Measurements from ENCODE around the gene HOOK2. TPM values are rescaled to one million over a fixed set of nuclear protein-coding genes. Genes with fewer than 3 reads are reported as not detected.

The HOOK2 gene
- total RNA-seq, 1 donor from 2014 or later, result 13.3 TPM

DNA sequence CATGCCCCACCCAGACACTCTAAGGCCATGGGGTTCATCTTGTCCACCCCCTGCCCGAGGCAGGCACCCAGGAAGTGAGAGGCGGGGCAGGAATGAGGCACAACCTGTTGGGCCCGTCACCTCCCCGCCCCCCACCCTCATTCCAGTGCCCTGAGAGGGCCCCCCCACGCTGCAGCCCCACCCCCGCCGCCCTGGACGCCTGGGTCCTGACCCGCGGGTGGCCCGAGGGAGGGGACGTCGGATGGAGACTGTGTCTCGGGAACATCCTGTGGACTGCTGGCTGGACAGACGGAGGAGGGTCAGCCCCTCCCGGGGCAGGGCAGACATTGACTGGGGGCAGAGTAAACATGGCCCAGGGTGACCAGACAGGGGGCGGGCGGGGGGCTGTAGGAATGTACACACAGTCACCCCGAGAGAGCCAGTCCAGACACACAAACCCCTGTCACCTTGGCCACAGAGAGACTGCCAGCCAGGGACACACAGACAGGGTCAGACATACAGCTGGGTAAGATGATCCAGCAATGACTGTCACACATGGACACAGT lies 8.6 kb upstream of the HOOK2 start:
- no peak overlapping the region for H3K27ac Mint-ChIP-seq
- peaks cover 32% of the 10 kb centered on the region for H3K4me1 Mint-ChIP-seq (ENCODE audit: low read depth)
- peak overlapping the region; percentile 70 for H3K4me3 Mint-ChIP-seq
- no peak for DNase-seq (ENCODE audit: low spot score)
- H3K9me3 Mint-ChIP-seq, result no peaks in the 10 kb centered on the region
- intact Hi-C loops (cut with micrococcal nuclease), result loop anchor here (2.0 kb wide), 1 partner anchor 155 kb away; the partner anchor contains the start of gene CALR
- H3K27me3 Mint-ChIP-seq (ENCODE audit: insufficient read depth), result no peaks in the 10 kb centered on the region
- no peaks in the 10 kb centered on the region for H3K36me3 Mint-ChIP-seq (ENCODE audit: low read depth)

DNA sequence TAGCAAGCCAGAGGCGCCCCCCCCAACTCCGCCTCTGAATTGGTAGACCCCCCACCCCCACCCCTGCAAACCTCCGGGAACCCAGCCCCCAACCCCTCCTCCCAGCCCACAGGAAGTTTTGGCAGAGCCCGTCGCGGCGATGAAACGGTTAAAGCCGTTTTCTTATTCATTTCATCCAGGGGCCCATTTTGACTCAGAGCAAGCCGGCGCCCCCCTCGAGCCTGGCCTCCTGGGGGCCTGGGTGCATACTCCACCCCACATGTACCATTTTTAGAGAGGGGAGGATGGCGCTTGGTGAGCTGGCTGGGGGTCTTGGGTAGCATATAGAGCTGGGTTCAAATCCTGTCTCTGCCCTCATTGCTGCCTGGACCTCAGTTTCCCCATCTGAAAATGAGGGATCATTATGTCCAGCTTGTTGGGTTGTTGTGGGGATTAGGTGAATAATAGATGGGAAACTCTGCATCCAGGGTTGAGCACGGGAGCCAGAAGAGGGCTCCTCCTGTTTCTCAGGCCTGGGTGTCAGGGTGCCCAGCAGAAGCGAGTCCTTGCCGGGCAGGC lies 8.0 kb upstream of the HOOK2 start:
- intact Hi-C loops (cut with micrococcal nuclease), result loop anchor here (2.0 kb wide), 1 partner anchor 155 kb away; the partner anchor contains the start of gene CALR
- Mint-ChIP-seq H3K27me3 (ENCODE audit: insufficient read depth) (no peaks in the 10 kb centered on the region), H3K4me1 (ENCODE audit: low read depth) (peaks cover 34% of the 10 kb centered on the region), H3K9me3 (no peaks in the 10 kb centered on the region), H3K4me3 (peak overlapping the region; percentile 70), H3K27ac (no peak overlapping the region), H3K36me3 (ENCODE audit: low read depth) (no peaks in the 10 kb centered on the region)
- peak; percentile 36 for DNase-seq (ENCODE audit: low spot score)

DNA sequence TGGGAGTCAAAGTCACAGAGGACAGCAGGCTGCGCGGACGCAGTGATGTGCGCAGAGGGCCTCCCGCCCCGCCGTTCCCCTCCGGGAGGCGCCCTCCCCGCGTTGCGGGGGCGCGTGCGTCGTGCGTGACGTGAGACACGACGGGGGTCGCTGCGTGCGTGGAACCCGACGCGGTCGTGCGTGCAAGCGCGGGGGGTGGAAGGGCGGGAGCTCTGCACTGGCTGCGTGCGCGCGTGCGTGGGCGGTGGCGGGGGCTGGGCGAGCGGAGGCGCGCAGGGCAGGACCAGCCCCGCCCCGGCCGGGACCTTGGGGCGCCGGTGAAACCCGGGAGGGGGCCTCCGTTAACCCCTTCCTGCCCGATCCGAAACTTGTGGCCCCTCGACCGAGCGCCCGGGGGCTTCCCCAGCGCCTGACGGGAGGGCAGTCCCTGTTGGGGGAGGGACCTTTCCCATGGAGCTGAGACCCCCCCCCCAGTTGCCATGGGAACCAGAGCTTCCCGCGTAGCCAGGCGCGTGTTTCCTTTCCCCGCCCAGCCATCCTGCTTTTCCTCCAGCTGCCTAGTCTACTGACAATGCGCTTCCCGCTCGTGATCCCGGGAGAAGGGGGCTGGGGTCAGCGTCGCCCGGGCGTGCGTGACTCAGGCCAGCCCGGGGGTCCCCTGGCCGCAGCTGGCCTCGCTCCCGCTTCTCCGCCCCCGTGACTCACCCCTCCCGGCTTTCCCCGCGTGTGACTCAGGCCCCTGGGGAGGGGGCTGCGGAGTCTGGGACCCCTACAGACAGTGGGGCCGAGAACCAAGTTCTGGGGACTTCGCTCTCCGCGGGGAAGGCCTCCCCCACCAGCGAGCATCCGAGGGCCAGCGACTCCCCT lies 7.3 kb upstream of the HOOK2 start:
- H3K27ac Mint-ChIP-seq, result peak overlapping the region; percentile 99
- DNase-seq (ENCODE audit: low spot score), result peak; percentile 87
- H3K36me3 Mint-ChIP-seq (ENCODE audit: low read depth), result no peaks in the 10 kb centered on the region
- H3K4me3 Mint-ChIP-seq, result peak overlapping the region; percentile 86
- intact Hi-C loops (cut with micrococcal nuclease), result loop anchor here (1.0 to 2.0 kb wide), 2 partner anchors 9 to 156 kb away; partner anchors contain the start of genes CALR and JUNB
- H3K27me3 Mint-ChIP-seq (ENCODE audit: insufficient read depth), result no peaks in the 10 kb centered on the region
- H3K4me1 Mint-ChIP-seq (ENCODE audit: low read depth), result peaks cover 37% of the 10 kb centered on the region
- no peaks in the 10 kb centered on the region for H3K9me3 Mint-ChIP-seq

DNA sequence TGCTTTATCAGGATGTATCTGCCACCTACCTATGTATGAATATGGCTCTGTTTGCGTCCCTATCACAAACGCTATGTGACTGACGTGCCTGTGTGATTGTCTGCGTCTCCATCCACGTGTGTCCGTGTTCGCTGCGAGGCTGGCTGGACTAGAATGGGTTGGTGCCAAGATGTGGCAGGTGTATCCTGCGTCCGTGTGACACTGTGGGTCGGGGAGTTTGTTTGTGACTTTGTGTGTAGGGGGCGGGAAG lies 6.7 kb upstream of the HOOK2 start:
- no peak for DNase-seq (ENCODE audit: low spot score)
- Mint-ChIP-seq H3K27ac (peak overlapping the region; percentile 99), H3K4me3 (peak overlapping the region; percentile 86), H3K9me3 (no peaks in the 10 kb centered on the region), H3K36me3 (ENCODE audit: low read depth) (no peaks in the 10 kb centered on the region), H3K27me3 (ENCODE audit: insufficient read depth) (no peaks in the 10 kb centered on the region), H3K4me1 (ENCODE audit: low read depth) (peaks cover 42% of the 10 kb centered on the region)
- intact Hi-C loops (cut with micrococcal nuclease), result loop anchor here (1.0 to 2.0 kb wide), 2 partner anchors 9 to 157 kb away; partner anchors contain the start of genes CALR and JUNB

DNA sequence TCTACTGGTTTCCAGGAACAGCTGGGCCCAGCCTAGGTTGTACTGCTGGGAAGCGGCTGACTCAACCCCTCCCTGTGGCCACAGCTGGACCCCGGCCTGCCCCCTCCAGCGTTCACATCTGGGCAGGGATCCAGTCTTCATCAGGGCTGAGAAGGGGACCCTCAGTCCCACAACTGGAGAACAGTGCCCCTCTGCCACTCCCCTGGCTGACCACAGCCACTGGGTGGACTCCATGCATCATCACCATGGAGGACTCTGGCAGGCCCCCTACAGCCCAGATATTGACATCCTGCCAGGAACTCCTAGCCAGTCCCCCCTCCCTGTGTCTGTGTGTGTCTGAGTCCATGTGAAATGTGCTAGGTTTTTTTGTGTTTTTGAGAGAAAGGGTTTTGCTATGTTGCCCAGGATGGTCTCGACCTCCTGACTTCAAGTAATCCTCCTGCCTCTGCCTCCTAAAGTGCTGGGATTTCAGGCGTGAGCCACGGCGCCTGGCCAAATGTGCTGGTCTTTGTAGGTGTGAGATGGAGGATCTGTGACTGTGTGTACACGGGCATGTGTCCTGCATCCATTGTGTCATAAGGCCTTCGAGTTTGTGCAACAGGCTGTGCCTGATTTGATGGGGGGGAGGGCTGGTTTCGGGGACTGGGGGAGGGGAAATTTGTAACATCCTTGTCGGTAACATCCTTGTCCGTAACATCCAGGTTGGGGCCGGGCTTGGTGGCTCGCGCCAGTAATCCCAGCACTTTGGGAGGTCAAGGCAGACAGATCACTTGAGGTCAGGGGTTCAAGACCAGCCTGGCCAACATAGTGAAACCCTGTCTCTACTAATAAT lies 4.0 kb upstream of the HOOK2 start:
- Mint-ChIP-seq H3K9me3 (no peaks in the 10 kb centered on the region), H3K4me3 (peak overlapping the region; percentile 86), H3K4me1 (ENCODE audit: low read depth) (peaks cover 42% of the 10 kb centered on the region), H3K36me3 (ENCODE audit: low read depth) (no peaks in the 10 kb centered on the region), H3K27ac (peak overlapping the region; percentile 45), H3K27me3 (ENCODE audit: insufficient read depth) (no peaks in the 10 kb centered on the region)
- DNase-seq (ENCODE audit: low spot score), result no peak
- intact Hi-C loops (cut with micrococcal nuclease), result loop anchor here (5.0 kb wide), 1 partner anchor 57 kb away; the partner anchor contains the start of gene TNPO2

DNA sequence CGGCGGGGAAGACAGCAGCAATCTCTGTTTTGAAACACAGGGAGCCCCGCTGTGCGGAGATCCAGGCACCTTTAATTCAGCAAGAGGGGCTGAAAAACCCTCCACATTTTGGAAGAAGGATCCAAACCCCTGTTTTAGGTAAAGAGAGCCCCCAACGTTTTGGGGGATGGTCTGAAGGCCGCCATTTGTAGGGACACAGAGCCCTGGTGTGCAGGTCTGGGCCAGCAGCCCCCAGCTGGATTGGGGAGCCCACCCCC lies 3.5 kb upstream of the HOOK2 start:
- peak overlapping the region; percentile 86 for H3K27ac Mint-ChIP-seq
- peaks cover 43% of the 10 kb centered on the region for H3K4me1 Mint-ChIP-seq (ENCODE audit: low read depth)
- no peaks in the 10 kb centered on the region for H3K27me3 Mint-ChIP-seq (ENCODE audit: insufficient read depth)
- intact Hi-C loops (cut with micrococcal nuclease), result loop anchor here (1.0 to 5.0 kb wide), 2 partner anchors 10 to 57 kb away; partner anchors contain the start of gene TNPO2
- H3K36me3 Mint-ChIP-seq (ENCODE audit: low read depth), result no peaks in the 10 kb centered on the region
- no peak for DNase-seq (ENCODE audit: low spot score)
- H3K4me3 Mint-ChIP-seq, result peak overlapping the region; percentile 86
- H3K9me3 Mint-ChIP-seq, result no peaks in the 10 kb centered on the region

DNA sequence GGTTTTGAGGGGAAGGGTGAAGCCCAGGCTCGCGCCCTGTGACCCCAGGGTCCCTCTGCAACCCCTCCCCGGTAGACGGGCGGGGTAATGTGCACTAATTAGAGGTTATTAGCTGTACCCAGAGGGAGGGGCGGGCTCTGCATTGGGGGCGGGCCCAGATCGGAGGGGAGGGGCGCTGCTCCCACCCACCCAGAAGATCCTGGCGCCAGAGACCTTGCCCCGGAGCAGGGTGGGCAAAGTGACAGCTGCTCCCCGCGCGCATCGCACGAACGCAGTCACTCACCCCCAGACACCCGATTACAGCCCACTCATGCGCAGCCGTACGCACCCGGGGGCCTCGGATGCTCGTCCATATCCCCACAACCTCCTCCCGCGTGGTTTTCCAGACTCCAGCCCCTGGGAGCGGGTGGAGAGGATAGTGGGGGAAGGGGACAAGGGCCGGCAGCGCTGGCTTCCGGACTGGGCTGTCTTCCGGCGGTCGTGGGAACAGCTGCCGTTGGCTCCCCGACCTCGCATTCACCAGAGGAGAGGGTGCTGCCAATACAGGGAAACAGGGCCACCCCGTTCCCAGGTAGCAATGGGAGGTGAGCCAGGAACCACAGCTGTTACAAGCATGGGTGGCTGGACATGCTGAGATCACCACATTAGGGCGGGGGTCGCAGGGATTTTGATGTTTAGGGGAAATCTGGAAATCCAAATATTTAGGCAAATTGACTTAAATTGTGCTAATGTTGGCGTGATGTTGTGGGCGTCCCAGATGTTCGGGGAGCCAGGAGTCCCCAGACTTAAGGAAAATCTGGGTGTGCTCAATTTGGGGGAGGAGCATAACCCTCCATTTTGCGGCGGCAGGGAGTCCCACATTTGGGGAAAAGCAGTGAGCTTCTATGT lies 2.9 kb upstream of the HOOK2 start:
- DNase-seq (ENCODE audit: low spot score), result peak; percentile 32
- H3K27ac Mint-ChIP-seq, result peak overlapping the region; percentile 86
- no peaks in the 10 kb centered on the region for H3K36me3 Mint-ChIP-seq (ENCODE audit: low read depth)
- H3K4me3 Mint-ChIP-seq, result peak overlapping the region; percentile 86
- H3K9me3 Mint-ChIP-seq, result no peaks in the 10 kb centered on the region
- H3K4me1 Mint-ChIP-seq (ENCODE audit: low read depth), result peaks cover 44% of the 10 kb centered on the region
- no peaks in the 10 kb centered on the region for H3K27me3 Mint-ChIP-seq (ENCODE audit: insufficient read depth)
- intact Hi-C loops (cut with micrococcal nuclease), result loop anchor here (1.0 to 5.0 kb wide), 2 partner anchors 11 to 56 kb away; partner anchors contain the start of gene TNPO2

DNA sequence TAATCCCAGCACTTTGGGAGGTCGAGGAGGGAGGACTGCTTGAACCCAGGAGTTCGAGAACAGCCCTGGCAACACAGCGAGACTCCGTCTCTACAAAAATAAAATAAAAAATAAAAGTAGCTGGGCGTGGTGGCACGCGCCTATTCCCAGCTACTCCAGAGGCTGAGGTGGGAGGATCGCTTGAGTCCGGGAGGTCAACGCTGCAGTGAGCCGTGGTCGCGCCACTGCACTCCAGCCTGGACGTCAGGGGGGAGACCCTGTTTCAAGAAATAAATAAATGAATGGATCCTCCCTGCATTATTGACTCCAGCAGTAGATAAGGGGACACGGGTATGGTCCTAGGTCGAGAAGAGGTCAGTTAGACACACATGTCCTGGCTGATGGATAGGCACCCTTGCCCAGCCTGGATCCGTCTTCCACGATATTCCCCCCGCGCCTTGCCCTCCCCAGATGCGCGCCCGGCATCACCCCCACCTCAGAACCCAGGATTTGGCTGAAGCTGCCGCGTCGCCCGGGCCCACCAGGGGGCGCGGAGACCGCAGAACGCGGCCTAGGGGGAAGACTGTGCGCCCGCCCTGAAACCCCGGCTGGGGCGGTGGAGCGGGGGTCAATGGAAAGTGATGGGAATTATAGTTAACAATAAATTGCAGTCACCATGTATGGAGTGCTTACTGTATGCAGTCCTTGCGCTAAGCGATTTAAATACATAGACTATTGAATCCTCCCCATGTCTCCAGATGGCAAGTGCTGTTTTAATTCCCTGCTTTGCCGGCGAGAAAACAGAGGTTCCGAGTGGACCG lies 2.1 kb upstream of the HOOK2 start:
- H3K4me1 Mint-ChIP-seq (ENCODE audit: low read depth), result peaks cover 44% of the 10 kb centered on the region

DNA sequence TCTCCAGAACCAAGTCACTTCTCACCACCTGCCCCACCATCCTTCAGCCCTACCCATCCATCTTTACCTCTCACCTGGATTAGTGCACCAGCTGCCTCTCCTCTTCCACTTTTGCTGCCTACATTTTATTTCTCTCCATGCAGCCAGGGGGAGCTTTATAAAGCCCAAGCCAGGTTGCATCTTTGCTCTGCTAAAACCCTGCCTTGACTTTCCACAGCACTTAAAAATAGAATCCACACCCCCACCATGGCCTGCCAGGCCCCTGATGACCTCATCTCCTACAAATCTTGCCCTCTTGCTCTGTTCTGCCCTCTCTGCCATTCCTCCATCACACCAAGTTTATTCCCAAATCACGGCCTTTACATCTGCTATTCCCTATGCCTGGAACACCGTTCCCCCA lies 1.8 kb downstream of the HOOK2 start:
- no peak for DNase-seq (ENCODE audit: low spot score)
- no peak overlapping the region for H3K27ac Mint-ChIP-seq
- peak overlapping the region; percentile 50 for H3K4me3 Mint-ChIP-seq

More for the DNA sequence above, 2.1 kb upstream of the HOOK2 start:
- DNase-seq (ENCODE audit: low spot score), result peak; percentile 78
- Mint-ChIP-seq H3K4me3 (peak overlapping the region; percentile 86), H3K27me3 (ENCODE audit: insufficient read depth) (no peaks in the 10 kb centered on the region), H3K9me3 (no peaks in the 10 kb centered on the region), H3K27ac (peak overlapping the region; percentile 86), H3K36me3 (ENCODE audit: low read depth) (no peaks in the 10 kb centered on the region)
- intact Hi-C loops (cut with micrococcal nuclease), result loop anchor here (1.0 to 5.0 kb wide), 4 partner anchors 12 to 70 kb away; partner anchors contain the start of gene TNPO2

DNA sequence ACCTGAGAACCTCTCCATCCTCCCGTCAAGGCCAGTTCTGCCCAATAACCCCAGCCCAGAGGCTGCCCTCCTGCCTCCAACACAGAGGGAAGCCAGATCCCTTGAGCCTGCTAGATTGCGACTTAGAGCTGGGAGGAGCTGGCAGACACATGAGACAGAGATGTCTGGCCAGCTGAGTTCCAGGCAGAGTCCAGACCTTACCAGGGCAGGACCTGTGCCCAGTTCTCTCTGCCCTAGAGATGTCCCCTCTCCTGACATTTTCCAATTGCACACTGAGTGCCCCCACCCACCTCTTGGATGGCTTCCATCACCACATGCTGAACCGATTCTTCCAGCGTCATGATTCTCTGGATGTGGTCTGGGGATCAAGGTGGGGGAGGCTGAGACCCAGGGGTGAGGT lies 3.0 kb downstream of the HOOK2 start:
- intact Hi-C loops (cut with micrococcal nuclease), result no loop called here
- Mint-ChIP-seq H3K4me1 (ENCODE audit: low read depth) (peaks cover 10% of the 10 kb centered on the region), H3K4me3 (no peak overlapping the region), H3K27ac (no peak overlapping the region), H3K36me3 (ENCODE audit: low read depth) (peaks cover 2% of the 10 kb centered on the region), H3K9me3 (no peaks in the 10 kb centered on the region), H3K27me3 (ENCODE audit: insufficient read depth) (no peaks in the 10 kb centered on the region)
- no peak for DNase-seq (ENCODE audit: low spot score)

More for the DNA sequence above, 1.8 kb downstream of the HOOK2 start:
- Mint-ChIP-seq H3K9me3 (no peaks in the 10 kb centered on the region), H3K4me1 (ENCODE audit: low read depth) (peaks cover 18% of the 10 kb centered on the region), H3K27me3 (ENCODE audit: insufficient read depth) (no peaks in the 10 kb centered on the region), H3K36me3 (ENCODE audit: low read depth) (peaks cover 2% of the 10 kb centered on the region)
- intact Hi-C loops (cut with micrococcal nuclease), result no loop called here

DNA sequence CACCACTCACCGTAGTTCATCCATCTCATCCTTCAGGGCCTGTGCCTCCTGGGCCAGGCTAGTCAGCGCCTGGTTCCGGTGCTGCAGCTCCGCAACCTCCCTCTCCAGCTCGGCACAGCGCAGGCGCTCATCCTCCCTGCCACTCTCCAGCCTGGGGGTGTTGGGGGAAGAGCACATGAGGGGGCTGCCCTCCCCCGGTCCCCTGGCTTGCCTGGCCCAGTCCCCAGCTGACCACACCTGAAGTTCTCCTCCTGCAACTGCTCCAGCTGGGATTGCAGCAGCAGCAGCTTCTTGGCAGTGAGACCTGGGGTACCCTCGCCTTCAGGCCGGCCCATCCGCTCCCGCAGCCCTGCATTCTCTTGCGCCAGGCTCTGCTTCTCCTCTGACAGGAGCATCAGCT lies 4.4 kb downstream of the HOOK2 start:
- H3K27ac Mint-ChIP-seq, result no peak overlapping the region
- H3K9me3 Mint-ChIP-seq, result no peaks in the 10 kb centered on the region
- H3K4me3 Mint-ChIP-seq, result no peak overlapping the region
- H3K36me3 Mint-ChIP-seq (ENCODE audit: low read depth), result peaks cover 2% of the 10 kb centered on the region
- intact Hi-C loops (cut with micrococcal nuclease), result no loop called here
- peaks cover 8% of the 10 kb centered on the region for H3K4me1 Mint-ChIP-seq (ENCODE audit: low read depth)
- no peak for DNase-seq (ENCODE audit: low spot score)
- no peaks in the 10 kb centered on the region for H3K27me3 Mint-ChIP-seq (ENCODE audit: insufficient read depth)
